ENCODE results near the gene PIKFYVE.

DNA sequence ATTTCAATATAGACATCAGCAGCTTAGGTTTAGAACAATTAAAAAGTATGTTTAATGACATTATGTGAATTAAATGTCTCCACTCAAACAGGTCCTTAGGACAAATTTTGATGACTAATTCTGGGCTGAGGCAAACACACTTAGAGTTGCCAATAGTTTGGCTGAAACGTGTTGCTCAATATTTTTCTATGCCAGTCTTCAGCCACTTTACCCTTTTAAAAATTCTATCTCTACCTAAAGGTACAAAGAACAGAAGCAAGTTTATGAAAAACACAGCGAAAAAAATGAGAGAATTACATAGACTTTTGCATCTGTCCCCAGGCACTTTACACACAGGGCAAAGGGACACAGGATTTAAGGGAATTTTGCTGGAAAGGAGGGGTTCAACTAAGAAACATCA is 15.7 kb upstream of the PIKFYVE start:
- no peak for TF ChIP-seq CTCF (IDR thresholded peaks at IDR 0.05; ENCODE audit: insufficient read depth, low read length)
- TF ChIP-seq, protein P1, sequence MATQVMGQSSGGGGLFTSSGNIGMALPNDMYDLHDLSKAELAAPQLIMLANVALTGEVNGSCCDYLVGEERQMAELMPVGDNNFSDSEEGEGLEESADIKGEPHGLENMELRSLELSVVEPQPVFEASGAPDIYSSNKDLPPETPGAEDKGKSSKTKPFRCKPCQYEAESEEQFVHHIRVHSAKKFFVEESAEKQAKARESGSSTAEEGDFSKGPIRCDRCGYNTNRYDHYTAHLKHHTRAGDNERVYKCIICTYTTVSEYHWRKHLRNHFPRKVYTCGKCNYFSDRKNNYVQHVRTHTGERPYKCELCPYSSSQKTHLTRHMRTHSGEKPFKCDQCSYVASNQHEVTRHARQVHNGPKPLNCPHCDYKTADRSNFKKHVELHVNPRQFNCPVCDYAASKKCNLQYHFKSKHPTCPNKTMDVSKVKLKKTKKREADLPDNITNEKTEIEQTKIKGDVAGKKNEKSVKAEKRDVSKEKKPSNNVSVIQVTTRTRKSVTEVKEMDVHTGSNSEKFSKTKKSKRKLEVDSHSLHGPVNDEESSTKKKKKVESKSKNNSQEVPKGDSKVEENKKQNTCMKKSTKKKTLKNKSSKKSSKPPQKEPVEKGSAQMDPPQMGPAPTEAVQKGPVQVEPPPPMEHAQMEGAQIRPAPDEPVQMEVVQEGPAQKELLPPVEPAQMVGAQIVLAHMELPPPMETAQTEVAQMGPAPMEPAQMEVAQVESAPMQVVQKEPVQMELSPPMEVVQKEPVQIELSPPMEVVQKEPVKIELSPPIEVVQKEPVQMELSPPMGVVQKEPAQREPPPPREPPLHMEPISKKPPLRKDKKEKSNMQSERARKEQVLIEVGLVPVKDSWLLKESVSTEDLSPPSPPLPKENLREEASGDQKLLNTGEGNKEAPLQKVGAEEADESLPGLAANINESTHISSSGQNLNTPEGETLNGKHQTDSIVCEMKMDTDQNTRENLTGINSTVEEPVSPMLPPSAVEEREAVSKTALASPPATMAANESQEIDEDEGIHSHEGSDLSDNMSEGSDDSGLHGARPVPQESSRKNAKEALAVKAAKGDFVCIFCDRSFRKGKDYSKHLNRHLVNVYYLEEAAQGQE (IDR thresholded peaks at IDR 0.05; ENCODE audit: insufficient replicate concordance, low read depth) = no peak
- no peak for TF ChIP-seq SPI1 (IDR thresholded peaks at IDR 0.05; ENCODE audit: borderline replicate concordance, low read depth)
